T-helper 1 cell treated with Interleukin-12 subunit alpha and Interleukin-12 subunit beta and Interleukin-4 antibody, amounts not matched to agents 30 ng/mL and 1 ng/mL, for 36 hours (primary cell): ENCODE data around the gene PROM2. TPM values are rescaled to one million over a fixed set of nuclear protein-coding genes. Genes with fewer than 3 reads are reported as not detected.
"Not testable (repeated sequence)": the region's sequence is repeated elsewhere in the genome, so short reads cannot be mapped to it uniquely, and the experiment has no call there.

Experiments
- intact Hi-C: fragments of 100-400 bp; cut with micrococcal nuclease; formaldehyde crosslinking; loops from one replicate; pipeline ENCODE4 v1.15.1; 2024
- total RNA-seq: library from RNA; stranded (reverse); gene quantifications from 2 replicates; pipeline ENCODE4 v1.2.3, GENCODE V29; 2022

PROM2 gene
- total RNA-seq, 1 donor from 2014 or later: 1.4 TPM

DNA sequence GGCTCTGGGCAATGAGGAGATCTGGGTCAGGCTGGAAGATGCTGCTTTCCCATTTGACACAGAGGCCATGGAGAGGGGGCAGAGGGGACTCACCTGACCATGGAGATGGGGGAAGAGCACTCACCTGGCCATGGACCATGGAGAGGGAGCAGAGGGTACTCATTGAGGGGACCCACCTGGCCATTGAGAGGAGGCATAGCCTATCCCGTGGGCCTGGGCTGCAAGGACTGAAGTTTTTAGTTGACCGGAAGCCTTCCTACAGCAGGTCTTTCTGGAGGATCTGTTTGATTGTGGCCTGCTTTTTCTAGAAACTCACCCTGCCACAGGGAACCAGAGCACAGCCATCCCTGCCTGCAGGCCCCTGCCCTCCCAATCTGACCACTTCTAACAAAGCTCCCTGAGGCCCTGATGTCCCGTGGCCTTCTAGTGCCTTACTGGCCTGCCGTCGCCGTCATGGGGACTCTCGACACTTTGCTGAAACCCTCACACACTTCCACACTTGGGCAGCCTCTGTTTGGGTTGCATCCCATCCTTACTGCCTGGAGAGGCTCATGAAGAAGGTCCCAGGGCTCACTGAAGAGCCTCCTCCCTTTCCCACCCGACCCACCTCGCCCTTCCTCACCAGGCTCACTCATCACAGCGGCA is 5.1 kb upstream of the PROM2 start:
- intact Hi-C loops: no loop called here

DNA sequence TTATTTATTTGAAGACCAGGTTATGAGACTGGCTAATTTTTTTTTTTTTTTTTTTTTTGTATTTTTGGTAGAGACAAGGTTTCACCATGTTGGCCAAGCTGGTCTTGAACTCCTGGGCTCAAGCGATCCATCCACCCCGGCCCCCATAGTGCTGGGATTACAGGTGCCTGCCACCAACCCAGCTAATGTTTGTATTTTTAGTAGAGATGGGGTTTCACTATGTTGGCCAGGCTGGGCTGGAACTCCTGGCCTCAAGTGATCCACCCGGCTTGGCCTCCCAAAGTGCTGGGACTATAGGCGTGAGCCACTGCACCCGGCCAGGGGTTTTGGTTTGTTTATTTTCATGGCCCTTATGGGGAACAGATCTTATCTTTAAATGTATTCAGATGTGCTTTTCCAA is 4.5 kb upstream of the PROM2 start:
- intact Hi-C loops: not testable (repeated sequence)

DNA sequence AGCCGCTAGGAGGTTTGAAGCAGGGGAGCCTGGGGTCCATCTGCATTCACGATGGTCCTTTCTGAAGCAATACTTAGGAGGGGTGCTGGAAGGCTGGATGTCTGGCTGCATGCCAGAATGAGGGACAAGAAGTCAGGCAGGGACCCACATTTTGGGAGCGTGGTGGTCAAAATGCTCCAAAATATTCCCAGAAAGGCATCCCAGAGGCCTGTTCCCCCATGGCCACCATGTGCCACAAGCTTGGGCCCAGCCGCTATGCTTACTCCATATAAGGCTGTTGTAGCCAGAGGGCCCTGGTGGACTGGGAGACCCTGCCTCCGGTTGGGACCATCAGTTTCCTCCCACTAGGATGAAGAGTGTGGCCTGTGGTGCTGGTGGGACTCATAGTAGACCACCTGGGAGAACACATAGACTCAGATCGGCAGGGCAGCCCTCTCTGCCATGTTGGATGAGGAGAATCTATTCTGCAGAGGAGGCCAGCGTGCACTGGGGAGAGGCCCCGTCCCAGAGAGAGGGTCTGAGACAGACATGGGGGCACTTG is 3.6 kb upstream of the PROM2 start:
- intact Hi-C loops: no loop called here

DNA sequence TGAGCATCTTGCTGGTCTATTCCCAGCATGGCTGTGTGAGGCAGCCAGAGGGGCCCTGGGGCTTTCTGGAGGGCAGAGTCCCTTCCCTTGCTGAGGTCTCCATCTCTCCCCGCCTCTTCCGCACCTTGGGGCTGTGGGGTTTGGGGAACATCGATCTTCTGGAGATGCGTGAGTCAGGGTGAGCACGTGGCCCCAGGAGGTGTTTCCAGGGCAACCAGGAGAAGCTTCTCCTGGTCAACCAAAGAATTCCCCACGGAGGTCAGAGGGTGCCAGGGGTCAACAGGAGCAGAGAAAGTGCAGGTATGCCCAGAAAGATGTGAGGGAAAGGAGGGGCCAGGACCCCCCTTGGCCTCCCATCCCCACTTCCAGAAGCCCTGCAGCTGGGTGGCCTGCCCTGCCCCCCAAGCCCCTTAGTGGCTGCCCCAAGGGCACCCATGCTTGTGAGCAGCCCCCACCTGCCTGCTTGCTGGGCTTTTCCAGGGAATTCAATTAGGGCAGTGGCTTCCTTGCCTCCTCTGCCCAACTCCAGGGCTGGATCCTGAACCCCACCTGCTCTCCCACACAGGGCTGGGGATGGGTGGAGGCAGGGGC is 2.8 kb upstream of the PROM2 start:
- intact Hi-C loops: no loop called here

DNA sequence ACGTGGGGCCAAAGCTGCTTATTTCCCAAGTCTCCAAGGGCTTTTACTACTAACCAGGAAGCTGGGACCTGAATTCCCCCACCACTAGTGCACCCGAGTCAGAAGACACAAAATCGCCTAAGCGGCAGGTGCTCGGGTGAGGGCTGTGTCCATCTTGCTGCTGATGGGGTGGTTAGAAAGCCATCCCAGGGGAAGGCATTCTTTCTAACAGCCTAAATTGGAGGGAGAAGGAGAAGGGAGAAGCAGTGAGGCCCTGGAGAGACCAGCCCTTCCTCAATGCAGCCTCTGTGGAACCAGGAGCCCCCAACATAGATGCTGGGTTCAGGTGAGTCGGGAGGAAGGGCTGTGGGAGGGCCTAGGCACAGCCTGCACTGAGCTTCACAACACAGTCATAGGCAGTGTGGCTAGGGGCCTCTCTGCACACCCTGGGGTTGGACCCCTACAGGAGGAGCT is 1.9 kb upstream of the PROM2 start:
- intact Hi-C loops: no loop called here

DNA sequence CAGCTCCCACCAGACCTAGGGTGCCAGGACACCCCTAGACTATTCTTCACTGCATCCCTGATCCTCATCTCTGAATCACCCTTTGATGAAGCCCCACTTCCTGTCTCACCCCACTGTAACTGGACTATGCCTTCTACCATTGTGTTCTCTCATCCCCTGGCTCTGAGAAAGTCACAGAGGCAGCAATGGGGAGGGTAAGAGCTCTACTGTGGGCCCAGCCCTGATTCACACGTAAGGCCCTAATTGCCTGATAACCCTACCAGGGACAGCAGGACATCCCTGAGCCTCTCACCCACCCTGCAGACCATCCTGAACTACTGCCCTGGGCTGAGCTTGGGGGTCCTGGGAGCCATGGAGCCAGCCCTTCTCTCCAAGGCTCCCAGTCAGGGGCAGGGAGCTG is 1.5 kb upstream of the PROM2 start:
- intact Hi-C loops: no loop called here

DNA sequence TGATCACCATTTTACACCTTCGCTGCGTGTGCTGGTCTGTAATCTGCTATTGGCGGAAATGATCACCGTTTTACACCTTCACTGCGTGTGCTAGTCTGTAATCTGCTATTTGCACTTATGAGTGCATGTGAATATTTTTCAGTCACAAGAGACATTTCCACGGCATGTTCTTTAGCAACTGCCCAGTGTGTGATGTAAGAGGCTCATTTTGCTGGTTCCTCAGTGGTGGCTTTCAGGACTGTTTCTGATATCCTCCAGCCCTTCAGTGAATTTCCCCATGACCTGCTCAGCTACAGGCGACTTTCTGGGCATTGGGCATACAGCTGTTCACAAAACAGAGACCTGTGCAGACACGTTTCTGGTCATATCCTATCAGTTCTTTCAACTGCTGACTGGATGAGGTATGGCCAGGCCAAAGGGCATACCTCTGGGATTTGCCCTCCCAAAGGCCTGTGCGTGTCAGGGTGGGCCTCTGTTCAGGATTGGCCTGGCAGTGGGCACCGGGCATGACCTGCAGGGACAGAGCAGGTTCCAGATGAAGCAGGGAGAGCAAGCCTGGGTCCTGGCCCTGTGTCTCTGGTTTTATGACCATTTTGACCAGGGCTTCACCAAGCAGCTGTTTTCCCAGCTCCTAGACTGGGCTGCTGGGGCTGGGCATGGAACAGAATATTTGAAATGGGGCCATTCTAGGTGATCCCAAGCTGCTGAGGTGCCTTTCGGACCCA is 521 bp upstream of the PROM2 start:
- intact Hi-C loops: no loop called here

DNA sequence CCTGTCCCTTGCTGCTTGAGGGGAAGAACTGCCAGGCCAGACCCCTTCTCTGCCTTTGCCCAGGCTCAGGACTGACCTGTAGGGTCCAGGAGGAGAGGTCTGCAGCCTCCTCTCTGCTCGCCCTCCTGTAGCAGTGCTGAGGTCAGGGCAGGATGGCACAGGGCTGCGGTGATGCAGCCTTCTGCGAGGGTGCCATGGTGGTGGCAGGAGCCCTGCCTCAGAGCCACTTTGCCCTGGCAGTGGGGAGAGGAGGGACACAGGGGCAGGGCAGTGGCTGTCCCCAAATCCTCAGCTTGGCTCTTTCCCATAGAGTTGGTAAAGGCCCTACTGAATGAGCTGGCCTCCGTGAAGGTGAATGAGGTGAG is 884 bp downstream of the PROM2 start:
- intact Hi-C loops: no loop called here

DNA sequence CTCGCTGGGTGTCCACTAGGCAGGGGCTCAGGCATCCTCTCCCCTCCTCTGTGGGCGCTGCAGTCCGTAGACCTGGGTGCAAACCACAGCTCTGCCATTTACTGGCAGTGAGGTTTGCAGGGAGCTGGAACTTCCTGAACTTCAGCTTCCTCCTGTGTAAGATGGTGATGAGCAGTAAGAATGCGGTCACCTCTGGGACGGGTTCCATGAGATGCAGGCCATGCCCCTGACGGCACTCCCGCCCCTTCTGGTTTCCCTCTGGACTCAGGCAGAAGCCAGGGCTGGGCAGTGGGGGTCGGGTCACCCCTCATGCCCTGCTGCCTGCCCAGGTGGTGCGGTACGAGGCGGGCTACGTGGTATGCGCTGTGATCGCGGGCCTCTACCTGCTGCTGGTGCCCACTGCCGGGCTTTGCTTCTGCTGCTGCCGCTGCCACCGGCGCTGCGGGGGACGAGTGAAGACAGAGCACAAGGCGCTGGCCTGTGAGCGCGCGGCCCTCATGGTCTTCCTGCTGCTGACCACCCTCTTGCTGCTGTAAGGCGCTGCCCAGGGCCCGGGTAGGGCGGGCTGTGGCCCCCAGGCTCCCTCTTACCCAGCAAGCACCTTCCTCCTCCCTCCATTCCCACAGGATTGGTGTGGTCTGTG is 1.5 kb downstream of the PROM2 start:
- intact Hi-C loops: no loop called here

DNA sequence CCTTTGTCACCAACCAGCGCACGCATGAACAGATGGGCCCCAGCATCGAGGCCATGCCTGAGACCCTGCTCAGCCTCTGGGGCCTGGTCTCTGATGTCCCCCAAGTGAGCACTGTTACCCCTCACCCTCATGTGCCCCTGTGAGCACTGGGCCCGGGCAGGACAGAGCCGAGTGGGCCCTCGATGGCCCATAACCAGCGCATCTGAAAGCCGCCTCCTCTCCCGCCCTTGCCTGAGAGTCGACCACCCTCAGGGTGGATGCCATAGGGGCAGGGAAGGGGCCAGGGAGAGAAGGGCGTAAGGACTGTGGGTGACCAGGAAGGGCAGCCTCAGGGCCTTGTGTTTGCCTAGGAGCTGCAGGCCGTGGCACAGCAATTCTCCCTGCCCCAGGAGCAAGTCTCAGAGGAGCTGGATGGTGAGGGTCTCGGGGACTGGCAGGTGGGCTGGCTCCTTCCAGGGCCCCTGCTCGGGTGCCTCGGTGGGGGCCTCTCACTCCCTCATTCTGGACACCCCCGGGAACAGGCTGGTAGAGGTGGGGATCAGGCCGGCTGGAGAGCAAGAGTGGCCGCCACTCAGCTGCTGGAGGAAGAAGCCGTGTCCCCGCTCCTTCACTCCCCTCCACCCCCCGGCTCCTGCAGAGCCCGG is 2.1 kb downstream of the PROM2 start:
- intact Hi-C loops: no loop called here

DNA sequence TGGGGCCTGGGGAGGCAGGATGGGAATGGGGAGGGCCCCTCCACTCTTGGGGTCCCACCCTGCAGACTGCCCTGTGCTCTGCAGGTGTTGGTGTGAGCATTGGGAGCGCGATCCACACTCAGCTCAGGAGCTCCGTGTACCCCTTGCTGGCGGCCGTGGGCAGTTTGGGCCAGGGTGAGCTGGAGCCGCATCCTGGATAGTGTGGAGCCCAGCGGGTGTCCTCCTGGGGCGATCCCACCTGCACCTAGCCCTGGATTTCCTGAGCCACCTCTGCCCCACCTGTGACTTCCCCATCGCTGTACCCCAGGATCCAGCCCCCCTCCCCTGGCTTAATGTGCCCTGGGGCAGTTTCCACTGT is 2.6 kb downstream of the PROM2 start:
- intact Hi-C loops: no loop called here

DNA sequence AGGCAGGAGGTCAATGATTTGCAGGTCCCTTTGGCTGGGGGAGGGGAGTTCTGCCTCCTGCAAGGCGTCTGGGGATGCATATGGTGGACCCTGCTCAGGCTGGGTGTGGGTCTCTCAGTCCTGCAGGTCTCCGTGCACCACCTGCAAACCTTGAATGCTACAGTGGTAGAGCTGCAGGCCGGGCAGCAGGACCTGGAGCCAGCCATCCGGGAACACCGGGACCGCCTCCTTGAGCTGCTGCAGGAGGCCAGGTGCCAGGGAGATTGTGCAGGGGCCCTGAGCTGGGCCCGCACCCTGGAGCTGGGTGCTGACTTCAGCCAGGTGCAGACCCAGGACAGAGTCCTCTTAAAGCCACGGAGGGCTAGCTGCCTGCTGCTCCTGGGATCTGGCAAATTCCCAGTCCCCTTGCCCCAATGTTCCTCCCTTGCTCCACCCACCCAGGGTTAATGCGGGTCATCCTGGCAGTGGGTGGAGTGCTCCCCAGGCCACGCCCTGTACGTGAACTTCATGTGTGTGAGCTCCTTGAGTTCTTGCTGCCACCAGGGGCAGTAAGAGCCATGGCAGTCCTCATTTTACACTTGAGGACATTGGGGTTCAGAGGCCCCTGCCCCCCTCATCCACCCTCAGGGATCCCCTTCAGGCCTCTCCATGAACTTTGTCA is 3.1 kb downstream of the PROM2 start:
- intact Hi-C loops: no loop called here

DNA sequence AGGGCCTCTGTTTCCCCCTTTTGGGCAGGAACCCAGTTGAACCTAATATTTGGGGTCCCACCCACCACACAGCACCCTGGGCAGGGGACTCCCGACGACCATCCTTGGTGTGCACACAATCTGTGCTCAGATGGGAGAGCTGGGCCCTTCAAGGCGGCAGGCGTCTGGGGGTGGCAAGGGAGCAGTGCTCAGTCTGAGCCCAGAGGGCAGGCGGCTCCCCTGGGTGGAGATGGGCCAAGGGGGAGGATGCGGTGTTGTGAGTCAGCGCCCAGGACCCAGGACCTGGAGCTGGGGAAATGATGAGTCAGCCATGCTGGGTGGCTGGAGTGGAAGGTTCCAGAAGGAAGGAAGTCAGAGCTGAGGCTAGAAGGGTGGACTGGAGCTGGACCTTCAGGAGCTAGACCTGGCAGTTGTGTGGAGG is 3.8 kb downstream of the PROM2 start:
- intact Hi-C loops: no loop called here

DNA sequence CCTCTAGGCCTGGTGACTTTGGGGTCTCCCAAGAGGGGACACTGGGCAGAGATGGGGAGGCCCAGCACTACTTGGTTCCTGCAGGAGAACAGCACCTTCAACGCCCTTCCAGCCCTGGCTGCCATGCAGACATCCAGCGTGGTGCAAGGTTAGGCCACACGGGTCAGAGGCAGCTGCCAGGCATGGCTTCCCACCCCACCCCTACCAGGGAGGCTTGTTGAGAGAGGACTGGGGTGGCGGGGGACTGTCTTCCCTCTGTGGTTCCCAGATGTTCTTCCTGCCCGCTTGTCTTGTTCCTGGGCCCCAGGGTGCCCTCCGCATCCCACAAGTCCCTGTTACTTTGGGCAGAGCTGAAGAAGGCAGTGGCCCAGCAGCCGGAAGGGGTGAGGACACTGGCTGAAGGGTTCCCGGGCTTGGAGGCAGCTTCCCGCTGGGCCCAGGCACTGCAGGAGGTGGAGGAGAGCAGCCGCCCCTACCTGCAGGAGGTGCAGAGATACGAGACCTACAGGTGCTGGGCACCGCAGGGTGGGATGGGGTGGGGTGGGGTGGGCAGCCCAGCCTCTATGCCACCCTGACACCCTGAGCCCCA is 4.5 kb downstream of the PROM2 start:
- intact Hi-C loops: no loop called here

DNA sequence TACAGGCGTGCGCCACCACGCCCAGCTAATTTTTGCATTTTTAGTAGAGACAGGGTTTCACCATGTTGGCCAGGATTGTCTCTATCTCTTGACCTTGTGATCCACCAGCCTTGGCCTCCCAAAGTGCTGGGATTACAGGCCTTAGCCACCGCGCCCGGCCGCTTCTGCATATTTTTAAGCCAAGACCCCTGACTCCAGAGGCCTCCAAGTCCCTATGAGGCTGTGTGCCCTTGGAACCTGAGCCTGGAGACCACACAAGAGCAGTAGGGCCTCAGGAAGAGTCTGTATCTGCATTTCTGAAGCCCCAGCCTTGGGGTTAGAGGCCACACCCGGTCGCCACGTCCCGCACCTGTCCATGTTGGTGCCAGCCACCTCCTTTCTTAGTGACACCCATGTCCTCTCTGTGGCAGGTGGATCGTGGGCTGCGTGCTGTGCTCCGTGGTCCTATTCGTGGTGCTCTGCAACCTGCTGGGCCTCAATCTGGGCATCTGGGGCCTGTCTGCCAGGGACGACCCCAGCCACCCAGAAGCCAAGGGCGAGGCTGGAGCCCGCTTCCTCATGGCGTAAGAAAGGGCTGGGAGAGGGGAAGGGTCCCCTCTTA is 5.3 kb downstream of the PROM2 start:
- intact Hi-C loops: no loop called here

DNA sequence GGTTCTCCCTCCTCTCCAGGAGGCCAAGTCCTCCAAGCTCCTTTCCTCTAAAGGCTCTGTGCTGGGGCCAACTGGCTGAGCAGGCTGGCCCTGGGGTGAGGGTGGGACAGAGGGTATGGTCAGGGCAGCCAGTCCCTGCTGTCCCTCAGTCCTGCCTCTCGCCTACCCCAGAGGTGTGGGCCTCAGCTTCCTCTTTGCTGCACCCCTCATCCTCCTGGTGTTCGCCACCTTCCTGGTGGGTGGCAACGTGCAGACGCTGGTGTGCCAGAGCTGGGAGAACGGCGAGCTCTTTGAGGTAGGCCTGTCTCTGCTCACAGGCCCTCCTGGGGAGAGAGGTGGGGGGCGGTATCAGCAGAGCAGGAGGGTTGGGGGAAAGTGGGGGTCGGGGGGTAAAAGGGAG is 6.8 kb downstream of the PROM2 start:
- intact Hi-C loops: no loop called here

DNA sequence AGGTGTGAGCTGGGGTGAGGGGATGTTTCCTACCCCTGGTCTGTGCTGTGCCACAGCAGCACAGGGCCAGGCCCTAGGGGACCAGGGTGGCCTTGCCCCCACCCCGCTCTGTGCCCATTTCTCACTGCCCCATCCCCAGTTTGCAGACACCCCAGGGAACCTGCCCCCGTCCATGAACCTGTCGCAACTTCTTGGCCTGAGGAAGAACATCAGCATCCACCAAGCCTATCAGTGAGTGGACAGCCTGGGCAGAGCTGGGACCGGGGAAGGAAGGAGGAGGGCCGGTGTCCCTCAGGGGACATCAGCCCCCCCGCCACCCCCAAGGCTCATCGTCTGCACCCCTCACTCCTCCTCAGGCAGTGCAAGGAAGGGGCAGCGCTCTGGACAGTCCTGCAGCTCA is 7.5 kb downstream of the PROM2 start:
- intact Hi-C loops: no loop called here

DNA sequence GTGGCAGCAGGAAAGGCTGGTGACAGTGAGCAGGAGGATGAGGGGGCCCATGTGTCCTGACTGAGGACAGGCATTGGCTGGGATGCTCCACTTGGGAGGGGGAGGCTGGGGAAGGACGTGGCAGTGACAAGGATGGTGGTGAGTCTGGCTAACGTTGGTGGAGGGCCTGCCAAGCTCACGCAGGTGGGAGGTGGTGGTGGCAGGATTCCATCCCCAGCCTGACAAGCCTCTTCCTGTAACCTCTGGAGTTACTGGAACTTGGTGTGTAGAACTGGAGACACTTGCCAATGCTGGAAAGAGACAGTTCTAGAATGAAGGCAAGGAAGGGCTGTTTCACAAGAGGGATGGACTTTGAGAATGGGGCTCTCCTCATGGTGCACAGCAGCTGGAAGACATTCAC is 8.2 kb downstream of the PROM2 start:
- intact Hi-C loops: no loop called here

DNA sequence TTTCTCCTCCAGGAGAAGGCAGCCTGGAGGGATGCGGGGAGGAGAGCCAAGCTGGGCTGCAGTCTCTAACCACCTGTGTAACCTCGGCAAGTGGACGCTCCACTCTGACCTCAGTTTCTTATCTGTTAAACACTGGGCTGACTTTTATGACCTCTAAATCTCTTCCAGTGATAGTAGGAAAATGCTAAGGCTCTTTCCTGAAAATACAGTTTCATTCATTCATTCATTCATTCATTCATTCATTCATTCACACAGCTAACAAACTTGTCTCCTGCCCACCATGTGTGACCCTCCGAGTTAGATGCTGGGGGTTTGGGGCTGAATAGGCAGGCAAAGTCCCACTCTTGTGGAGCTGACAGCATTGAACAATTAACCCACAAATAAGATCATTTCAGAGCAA is 9.3 kb downstream of the PROM2 start:
- intact Hi-C loops: no loop called here

DNA sequence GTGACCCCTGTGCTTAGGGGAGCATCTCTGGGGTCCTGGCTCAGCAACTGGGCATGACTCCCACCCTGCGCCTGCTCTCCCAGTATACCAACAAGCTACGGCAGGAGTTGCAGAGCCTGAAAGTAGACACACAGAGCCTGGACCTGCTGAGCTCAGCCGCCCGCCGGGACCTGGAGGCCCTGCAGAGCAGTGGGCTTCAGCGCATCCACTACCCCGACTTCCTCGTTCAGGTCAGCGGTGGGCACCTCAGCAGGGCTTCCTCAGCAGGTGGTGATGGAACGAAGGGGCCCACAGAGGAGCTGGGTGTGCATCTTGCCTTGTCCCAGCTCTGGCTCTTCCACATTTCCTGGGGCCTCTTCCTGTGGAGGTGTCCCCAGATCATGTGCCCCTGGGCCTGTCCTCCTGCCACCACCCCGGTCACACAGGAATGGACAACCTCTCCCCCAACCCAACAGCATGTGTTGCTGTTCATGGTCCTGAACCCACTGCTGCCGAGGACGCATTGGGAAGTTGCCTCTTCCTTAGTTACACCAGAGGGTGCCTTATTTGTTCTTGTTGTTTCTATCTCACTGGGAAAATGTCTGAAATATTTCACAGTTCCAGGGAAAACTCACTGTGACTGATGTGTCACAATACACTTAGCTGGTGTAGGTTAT is 10.8 kb downstream of the PROM2 start:
- intact Hi-C loops: no loop called here
